Upper lobe of left lung (tissue), 4 donors: ENCODE measurements around the gene ESRRG.

Source experiments
- CTCF ChIP-seq, 6 experiments: fragments of 450-650 bp in 4 of 6; fragments of 200-600 bp in 2 of 6; sonication (generic) in 2 of 6; IDR thresholded peaks; one replicate each; pipeline ENCODE4 v1.5.1; 2016 to 2019; ENCODE audit warnings: antibody characterized with exemption in 6 of 6
- EP300 ChIP-seq, 4 donors: sonication (generic); formaldehyde crosslinking; IDR thresholded peaks; one replicate each; pipeline ENCODE4 v1.5.1; 2017; ENCODE audit warnings: antibody characterized with exemption in 4 of 4, control low read depth in 2 of 4

- TF ChIP-seq CTCF (IDR thresholded peaks at IDR 0.05) = no peak
- no peak for TF ChIP-seq EP300 (IDR thresholded peaks at IDR 0.05)
Measured at GRCh38 chr1:216665856-216666255, 57.4 kb downstream of the ESRRG start.
